H1 (cell line): ENCODE measurements around the gene PDK3. TPM values are rescaled to one million over a fixed set of nuclear protein-coding genes. Genes with fewer than 3 reads are reported as not detected.

Experiments
- ASH2L ChIP-seq: fragments of 200-600, 300-600 bp; sonication (generic); IDR thresholded peaks from one replicate; pipeline ENCODE4 v1.7.1; 2017; ENCODE audit warnings: low read length
- EP300 ChIP-seq, 2 experiments: IDR thresholded peaks; 1 replicate in 1 of 2; 2 replicates in 1 of 2; pipeline ENCODE4 v1.6.1; 2011 to 2012; ENCODE audit warnings: low read depth in 2 of 2, low read length in 2 of 2, mild to moderate bottlenecking in 2 of 2, borderline replicate concordance in 1 of 2, inconsistent platforms in 1 of 2, moderate library complexity in 1 of 2
- SIN3A ChIP-seq, 2 experiments: IDR thresholded peaks in 1 of 2; conservative IDR thresholded peaks in 1 of 2; 2 replicates each; pipeline ENCODE4 v1.6.1; 2011 to 2012; ENCODE audit warnings: low read length in 2 of 2, improper control_type of control experiment in 1 of 2, low read depth in 1 of 2, mild to moderate bottlenecking in 1 of 2
- polyA plus RNA-seq, 7 experiments: library from polyadenylated mRNA; depleted of rRNA in 3 of 7; stranded (reverse) in 5 of 7; unstranded in 2 of 7; fragments of >200 nt in 5 of 7; fragments of 200-250 nt in 2 of 7; gene quantifications; 1 replicate in 5 of 7; 2 replicates in 1 of 7; 4 replicates in 1 of 7; pipeline versions ENCODE4 v1.2.1 to v1.2.3, GENCODE V29; 2011 to 2013; ENCODE audit warnings: missing spikeins in 2 of 7, mixed read lengths in 2 of 7
- total RNA-seq: library from RNA; stranded (reverse); fragmentation: NEBNext Ultra II Directional; extraction: Animal tissue kit (Norgen Biotek cat#: 25700); gene quantifications from 2 replicates; pipeline ENCODE4 v1.2.1, GENCODE V29; 2021

PDK3 gene
- total and polyA plus RNA-seq, 2 of the 8 experiments (the other 6 are each of a cell fraction or from before 2014, with no cell fraction given): 22.5 to 25.5 TPM

DNA sequence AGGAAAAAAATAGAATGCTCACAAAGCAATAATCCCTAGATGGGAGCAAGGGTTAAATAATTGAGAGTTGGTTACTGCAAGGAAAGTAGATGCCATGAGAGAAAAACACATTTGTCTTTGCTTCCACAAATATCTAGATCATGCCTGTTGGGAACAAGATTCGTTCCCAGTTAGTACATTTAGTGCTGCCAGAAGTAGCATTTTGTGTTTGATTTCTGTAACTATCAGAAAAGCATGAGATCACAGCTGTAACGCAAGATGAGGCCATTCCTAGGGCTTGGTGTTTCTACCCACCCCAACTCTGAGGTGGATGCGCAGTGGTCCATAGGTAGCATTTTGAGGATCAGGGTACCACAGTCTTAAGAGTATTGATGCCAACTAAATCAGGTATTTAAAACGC lies 20.4 kb upstream of the PDK3 start (continued):
- TF ChIP-seq SIN3A (conservative IDR thresholded peaks at IDR 0.05 in 1 of 2, IDR thresholded peaks at IDR 0.05 in 1 of 2; ENCODE audit: low read depth in 1 of 2, low read length in 2 of 2) (no peak), ASH2L (no peak), EP300 (IDR thresholded peaks at IDR 0.05; ENCODE audit: borderline replicate concordance in 1 of 2, low read depth in 2 of 2, low read length in 2 of 2) (no peak)
